Embryonic facial prominence (tissue), 1 donor: ENCODE data around the gene EGLN2.
A peak's percentile ranks its signal among the peaks of the same experiment; 100 is the strongest.
"Not testable (repeated sequence)": the region's sequence is repeated elsewhere in the genome, so short reads cannot be mapped to it uniquely, and the experiment has no call there.

Source experiments
- DNase-seq: peaks from one replicate; pipeline ENCODE4 v3.0.0-alpha.2; 2016; ENCODE audit errors: extremely low spot score

The EGLN2 gene

DNA sequence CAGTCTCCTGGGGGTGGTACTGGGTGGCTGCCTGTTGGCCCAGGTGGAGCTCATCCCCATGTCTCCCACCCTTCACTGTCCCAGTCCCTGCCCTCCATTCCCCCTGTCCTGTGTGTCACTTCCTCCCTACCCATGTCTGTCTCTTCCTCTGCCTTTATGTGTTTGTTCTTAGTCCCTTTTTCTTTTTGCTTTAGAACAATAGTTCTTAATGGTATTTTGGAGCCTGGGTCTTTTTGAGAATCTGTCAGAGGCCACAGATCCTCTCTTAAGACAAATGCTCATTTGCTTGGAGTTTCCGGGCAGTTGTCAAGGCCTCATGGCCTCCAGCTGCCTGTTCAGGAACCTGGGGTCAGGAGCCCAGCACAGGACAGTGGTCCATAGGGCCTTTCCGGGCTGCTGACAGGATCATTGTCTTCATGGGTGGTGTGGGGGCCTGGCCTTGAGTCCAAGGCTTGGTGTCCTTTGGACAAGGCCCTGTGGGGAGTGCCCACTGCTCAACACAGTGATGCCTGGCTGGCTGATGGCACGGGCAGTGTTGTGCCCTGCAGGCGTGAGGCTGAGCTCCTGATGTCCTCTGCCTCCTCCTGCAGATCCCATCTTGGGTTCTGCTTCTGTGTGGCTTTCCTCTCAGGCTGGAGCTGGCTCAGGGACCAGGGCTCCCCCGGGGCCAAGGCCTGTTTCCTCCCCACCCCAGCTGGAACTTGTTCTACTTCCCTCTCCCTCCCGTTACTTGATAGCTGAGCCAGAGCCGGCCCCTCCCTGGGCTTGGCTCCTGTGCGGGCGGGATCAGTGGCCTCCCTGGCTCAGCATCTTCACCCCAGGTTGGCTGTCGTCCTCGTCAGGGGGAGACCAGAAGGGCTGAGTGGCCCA, 3.5 kb downstream of the EGLN2 start:
- no peak for DNase-seq

DNA sequence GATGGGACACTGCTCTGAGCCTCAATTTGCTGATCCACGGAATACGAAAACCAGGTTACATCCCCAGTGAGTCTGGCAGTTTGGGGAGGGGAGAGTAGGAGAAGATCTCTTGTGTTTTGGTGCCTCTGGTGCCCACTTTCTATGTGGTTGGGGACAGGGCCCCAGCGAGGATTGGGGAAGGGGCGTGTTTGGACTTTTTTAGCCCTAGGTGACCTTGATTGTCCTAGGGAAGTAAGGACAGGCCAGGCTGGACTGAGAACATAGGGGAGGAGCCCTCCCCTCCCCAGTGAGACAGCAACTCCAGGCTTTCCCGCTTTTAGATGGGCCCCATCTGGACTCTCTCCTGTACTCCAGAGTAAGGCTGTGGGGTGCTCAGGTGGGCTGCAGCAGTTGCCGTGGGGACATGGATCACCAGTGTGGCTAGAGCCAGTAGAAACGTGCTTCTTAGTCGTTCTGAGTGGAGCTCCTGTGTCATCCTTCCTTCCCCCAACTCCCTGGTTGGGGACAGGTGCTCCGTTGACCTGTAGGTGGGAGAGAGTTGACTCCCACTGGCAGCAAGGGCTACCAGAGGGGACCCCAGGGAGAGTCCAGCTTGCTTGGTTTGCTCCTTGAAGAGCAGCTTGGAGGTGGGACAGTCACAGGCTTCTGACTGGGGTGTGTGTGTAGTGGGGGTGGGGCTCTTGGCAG, 4.3 kb downstream of the EGLN2 start:
- DNase-seq, result no peak

- no peak for DNase-seq
Measured at GRCh38 chr19:40803857-40804782, 5.1 kb downstream of the EGLN2 start.

- DNase-seq, result no peak
Measured at GRCh38 chr19:40804783-40805242, 5.8 kb downstream of the EGLN2 start.

DNA sequence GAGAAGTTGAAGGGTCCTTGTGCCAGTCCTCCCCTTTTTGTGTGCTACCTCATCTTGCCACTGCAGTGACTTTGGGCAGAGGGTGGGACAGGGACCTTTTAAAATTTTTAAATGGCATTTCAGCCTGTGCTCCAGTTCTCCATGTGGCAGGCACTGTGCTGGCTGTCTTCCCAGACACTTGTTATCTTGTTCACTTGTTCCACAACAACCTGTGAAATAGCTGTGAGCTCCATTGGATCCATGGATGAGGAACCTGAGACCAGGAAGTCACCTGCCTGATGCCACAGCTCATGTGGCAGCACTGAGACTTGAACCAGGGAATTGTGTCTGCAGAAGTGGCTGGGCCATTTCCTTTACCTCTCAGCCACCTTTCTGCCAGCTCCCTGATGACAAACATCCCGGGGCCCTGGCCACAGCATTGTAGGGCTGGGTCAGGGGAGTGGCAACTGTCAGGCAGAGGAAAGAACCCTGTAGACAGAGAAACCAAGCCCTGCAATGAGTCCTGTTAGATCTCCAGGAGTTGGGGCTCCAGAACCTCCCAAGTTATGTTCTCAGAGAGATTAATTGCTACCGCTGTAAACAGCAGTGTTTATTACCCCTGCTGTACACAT, 6.4 kb downstream of the EGLN2 start:
- DNase-seq, result no peak

DNA sequence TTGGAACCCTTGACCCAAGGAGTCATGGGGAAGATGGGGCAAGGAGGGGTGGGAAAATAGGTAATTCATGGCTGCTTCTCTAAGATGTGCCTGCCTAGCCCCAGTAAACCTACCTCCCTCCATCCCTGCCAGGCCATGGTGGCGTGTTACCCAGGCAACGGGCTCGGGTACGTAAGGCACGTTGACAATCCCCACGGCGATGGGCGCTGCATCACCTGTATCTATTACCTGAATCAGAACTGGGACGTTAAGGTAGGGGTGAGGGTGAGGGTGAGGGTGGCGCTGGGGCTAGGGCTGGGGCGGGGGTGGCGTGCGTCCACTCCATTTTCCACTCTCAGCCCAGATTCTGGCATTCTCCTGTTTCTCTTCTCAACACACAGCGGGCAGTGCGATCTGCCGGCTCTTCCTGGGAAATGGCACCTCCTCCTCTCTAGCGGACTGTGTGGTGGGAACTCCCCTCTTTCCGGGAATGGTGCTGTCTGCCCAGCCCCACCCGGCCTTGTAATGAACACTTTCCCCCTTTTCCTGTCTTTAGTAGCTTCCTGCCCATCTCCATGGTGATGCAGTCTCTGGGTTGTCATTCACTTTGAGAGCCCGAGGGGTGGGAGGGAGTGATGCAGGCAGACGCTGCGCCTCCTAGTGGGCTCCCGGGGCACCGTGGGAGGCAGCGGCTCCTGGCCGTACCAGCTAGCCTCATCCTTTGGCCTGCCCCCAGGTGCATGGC, 7.6 kb downstream of the EGLN2 start:
- DNase-seq, result peak; percentile 87

- no peak for DNase-seq
Measured at GRCh38 chr19:40807147-40808020, 8.4 kb downstream of the EGLN2 start.

GRCh38 chr19:40808021-40808325, 9.0 kb downstream of the EGLN2 start:
- no peak for DNase-seq

- DNase-seq, result no peak
Measured at GRCh38 chr19:40808497-40808896, 9.5 kb downstream of the EGLN2 start.

DNA sequence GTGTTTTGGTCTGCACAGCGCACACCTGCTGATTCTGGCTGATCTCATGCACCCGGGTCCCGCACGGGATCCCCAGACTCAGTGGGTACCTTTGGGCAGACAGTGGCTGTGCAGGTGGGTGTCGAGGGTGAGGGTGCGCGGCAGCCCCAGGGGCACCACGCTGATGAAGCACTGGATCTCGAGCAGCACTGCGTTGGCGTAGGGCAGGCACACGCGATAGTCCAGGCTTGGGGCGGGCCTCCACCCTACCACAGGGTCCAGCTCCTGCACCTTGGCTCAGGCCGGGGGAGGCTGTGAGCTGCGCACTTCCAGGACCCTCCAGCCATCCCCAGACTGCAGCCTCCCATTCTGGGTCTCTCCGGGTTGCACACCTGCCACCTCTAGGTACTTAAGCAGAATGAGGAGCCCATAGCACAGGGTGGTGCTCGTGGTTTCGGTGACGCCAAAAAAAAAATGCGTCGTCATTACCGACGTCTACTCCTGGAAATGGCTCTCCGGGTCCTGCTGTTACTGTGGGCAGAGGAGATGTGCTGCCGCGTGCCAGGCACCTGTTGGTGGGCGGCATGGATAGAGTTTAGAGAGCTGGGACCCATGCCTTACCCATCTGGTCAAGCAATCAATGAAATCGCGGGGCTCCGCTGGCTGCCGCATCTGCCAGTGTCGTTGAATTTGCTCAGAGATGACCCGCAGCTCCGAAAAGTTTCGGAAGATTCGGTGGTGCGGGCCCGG, 10.5 kb downstream of the EGLN2 start:
- DNase-seq, result no peak

DNA sequence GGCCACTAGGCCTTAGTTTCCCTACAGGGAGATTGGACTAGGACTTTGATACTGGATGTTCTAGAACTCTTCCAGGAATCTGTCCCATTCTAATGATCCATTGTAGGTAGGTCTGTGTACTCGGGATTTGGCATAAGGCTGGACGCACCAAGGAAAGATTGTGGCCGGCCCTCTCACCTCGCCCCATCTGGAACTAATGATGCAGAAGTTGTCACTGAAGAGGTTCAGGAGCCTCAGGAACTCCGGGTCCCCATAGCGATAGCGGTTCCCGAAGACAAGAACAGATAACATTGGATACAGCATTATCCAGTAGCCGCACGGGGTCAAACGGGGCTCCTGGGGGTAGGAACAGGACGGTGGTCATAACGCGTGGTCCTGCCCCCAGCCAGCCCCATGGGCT, 11.2 kb downstream of the EGLN2 start:
- DNase-seq, result no peak

GRCh38 chr19:40810649-40811408, 11.8 kb downstream of the EGLN2 start:
- not testable (repeated sequence) for DNase-seq

DNA sequence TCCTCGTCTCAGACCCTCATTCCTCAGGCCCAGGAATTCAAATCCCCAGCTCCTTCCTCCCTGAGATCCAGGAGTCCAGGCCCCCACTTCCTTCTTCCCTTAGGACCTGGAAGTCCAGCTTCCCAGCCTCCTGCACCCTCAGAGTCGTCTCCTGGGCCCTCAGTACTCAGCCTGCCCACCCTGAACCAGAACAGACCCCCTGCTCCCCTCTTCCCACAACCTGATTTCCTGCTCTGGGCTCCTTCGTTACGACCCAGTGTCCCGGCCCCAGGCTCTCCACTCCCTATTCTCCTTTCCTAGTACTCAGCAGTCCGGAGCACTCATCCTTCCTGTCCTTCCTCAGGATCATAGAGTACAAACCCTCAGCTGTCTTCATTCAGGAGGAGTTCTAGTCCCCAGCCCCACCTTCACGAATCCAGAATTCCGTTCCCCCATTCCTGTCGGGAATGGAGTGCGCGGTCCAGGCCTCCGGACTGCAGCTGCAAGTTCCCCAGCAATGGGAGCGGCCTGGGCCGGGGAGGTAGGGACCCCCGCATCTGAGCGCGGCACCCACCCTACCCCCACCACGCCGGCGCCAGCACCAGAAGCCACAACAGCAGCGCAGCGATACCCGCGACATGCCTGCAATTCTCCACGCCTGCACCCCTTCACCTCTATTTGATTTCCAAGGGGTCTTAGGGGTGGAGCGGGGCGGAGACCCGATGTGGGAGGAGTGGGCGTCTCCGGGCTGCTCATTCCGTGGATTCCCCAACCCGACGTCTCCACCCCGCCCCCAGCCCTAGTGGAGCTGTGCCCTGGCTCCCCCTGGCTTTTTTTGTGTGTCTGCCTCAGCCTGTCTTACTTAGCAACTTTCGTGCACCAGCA, 12.7 kb downstream of the EGLN2 start:
- no peak for DNase-seq

- DNase-seq, result not testable (repeated sequence)
Measured at GRCh38 chr19:40812571-40812970, 13.6 kb downstream of the EGLN2 start.

DNA sequence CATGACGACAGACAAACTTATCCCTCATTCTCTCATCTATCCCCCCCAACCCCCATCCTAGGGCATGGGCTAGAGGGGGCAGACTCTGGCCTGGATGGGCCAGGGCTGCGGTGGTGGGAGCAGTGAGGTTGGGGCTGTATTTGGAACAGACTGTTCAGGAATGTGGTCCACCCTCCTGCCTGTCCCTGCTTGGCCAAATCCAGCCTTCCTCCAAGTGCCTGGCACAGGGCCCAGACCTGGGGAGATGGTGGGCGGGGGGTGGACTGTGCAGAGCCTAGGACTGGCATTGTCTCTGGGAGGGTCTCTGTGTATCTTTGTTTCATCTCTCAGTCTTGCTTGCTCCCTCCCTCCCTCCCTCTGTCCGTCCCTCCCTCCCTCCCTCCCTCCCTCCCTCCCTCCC, 14.2 kb downstream of the EGLN2 start:
- no peak for DNase-seq

DNA sequence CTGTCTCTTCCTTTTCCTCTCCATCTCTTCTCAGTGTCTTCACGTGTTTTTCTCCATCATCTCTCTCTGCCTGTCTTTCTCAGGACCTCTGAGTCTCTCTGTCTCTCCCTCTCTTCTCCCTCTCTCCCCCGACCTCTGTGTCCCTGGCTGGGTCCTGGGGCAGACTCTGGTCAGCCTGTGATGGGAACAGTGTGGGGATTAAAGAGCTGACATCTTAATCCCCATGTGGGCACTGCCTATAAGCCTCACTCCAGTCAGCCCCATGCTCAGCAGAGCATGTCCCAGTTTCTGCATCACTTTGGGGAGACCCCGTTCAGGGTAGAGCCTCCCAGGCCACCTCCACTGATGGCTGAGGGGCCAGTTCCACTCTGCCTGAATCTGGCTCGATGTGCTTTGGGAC, 16.2 kb downstream of the EGLN2 start:
- DNase-seq, result no peak
